ENCODE measurements around the gene GNGT2. TPM values are rescaled to one million over a fixed set of nuclear protein-coding genes. Genes with fewer than 3 reads are reported as not detected.
"Not testable (repeated sequence)": the region's sequence is repeated elsewhere in the genome, so short reads cannot be mapped to it uniquely, and the experiment has no call there.

GNGT2 gene
- total RNA-seq, 1 donor from 2014 or later = not detected

- DNase-seq (ENCODE audit: low read depth) (no peak), FAIRE-seq (no peak)
- Histone ChIP-seq H3K36me3 (ENCODE audit: control insufficient read depth, insufficient read depth, low read length) (no peaks in the 10 kb centered on the region), H3K4me3 (ENCODE audit: low read depth, low read length) (no peak overlapping the region), H3K27me3 (ENCODE audit: control insufficient read depth, insufficient read depth, low read length) (no peaks in the 10 kb centered on the region)
- no peak for TF ChIP-seq CTCF (IDR thresholded peaks at IDR 0.05; ENCODE audit: insufficient read depth, low read length, severe bottlenecking)
Observed at GRCh38 chr17:49183341-49183740, 27.0 kb downstream of the GNGT2 start.

- Histone ChIP-seq H3K4me3 (ENCODE audit: low read depth, low read length) (no peak overlapping the region), H3K36me3 (ENCODE audit: control insufficient read depth, insufficient read depth, low read length) (no peaks in the 10 kb centered on the region), H3K27me3 (ENCODE audit: control insufficient read depth, insufficient read depth, low read length) (no peaks in the 10 kb centered on the region)
- no peak for TF ChIP-seq CTCF (IDR thresholded peaks at IDR 0.05; ENCODE audit: insufficient read depth, low read length, severe bottlenecking)
- FAIRE-seq (no peak), DNase-seq (ENCODE audit: low read depth) (no peak)
Observed at GRCh38 chr17:49180998-49181635, 29.3 kb downstream of the GNGT2 start.

- DNase-seq (ENCODE audit: low read depth) = peak; percentile 18
- H3K36me3 ChIP-seq (ENCODE audit: control insufficient read depth, insufficient read depth, low read length) = no peaks in the 10 kb centered on the region
- no peak overlapping the region for H3K4me3 ChIP-seq (ENCODE audit: low read depth, low read length)
- no peak for FAIRE-seq
- no peaks in the 10 kb centered on the region for H3K27me3 ChIP-seq (ENCODE audit: control insufficient read depth, insufficient read depth, low read length)
- peak; percentile 77 for TF ChIP-seq CTCF (IDR thresholded peaks at IDR 0.05; ENCODE audit: insufficient read depth, low read length, severe bottlenecking)
Observed at GRCh38 chr17:49180303-49180702, 30.1 kb downstream of the GNGT2 start.

GRCh38 chr17:49175978-49176377 is 34.4 kb downstream of the GNGT2 start:
- H3K4me3 ChIP-seq (ENCODE audit: low read depth, low read length); FAIRE-seq; DNase-seq (ENCODE audit: low read depth); H3K36me3 ChIP-seq (ENCODE audit: control insufficient read depth, insufficient read depth, low read length); H3K27me3 ChIP-seq (ENCODE audit: control insufficient read depth, insufficient read depth, low read length): not testable (repeated sequence)

GRCh38 chr17:49170711-49171110 is 39.7 kb downstream of the GNGT2 start:
- not testable (repeated sequence) for H3K27me3 ChIP-seq (ENCODE audit: control insufficient read depth, insufficient read depth, low read length); H3K36me3 ChIP-seq (ENCODE audit: control insufficient read depth, insufficient read depth, low read length); DNase-seq (ENCODE audit: low read depth); H3K4me3 ChIP-seq (ENCODE audit: low read depth, low read length); FAIRE-seq

- TF ChIP-seq CTCF (IDR thresholded peaks at IDR 0.05; ENCODE audit: insufficient read depth, low read length, severe bottlenecking) = no peak
- no peaks in the 10 kb centered on the region for H3K36me3 ChIP-seq (ENCODE audit: control insufficient read depth, insufficient read depth, low read length)
- FAIRE-seq (no peak), DNase-seq (ENCODE audit: low read depth) (no peak)
- no peak overlapping the region for H3K4me3 ChIP-seq (ENCODE audit: low read depth, low read length)
- H3K27me3 ChIP-seq (ENCODE audit: control insufficient read depth, insufficient read depth, low read length) = no peaks in the 10 kb centered on the region
Observed at GRCh38 chr17:49170216-49170615, 40.2 kb downstream of the GNGT2 start.

- no peak for DNase-seq (ENCODE audit: low read depth)
- no peak for FAIRE-seq
- TF ChIP-seq CTCF (IDR thresholded peaks at IDR 0.05; ENCODE audit: insufficient read depth, low read length, severe bottlenecking) = no peak
- no peak overlapping the region for H3K4me3 ChIP-seq (ENCODE audit: low read depth, low read length)
- H3K36me3 ChIP-seq (ENCODE audit: control insufficient read depth, insufficient read depth, low read length) = no peaks in the 10 kb centered on the region
- H3K27me3 ChIP-seq (ENCODE audit: control insufficient read depth, insufficient read depth, low read length) = no peaks in the 10 kb centered on the region
Observed at GRCh38 chr17:49168706-49169105, 41.7 kb downstream of the GNGT2 start.

Data from bronchial epithelial cell (primary cell).